Thyroid gland (tissue), 4 donors: ENCODE measurements around the gene CCDC126.

Experiments
- POLR2A ChIP-seq, 2 donors: fragments of 450-650 bp; IDR thresholded peaks; one replicate each; pipeline ENCODE4 v1.6.1; 2017; ENCODE audit warnings: antibody characterized with exemption in 2 of 2, mild to moderate bottlenecking in 2 of 2, moderate library complexity in 1 of 2
- TF ChIP-seq, protein P1 (sequence below), 6 experiments: fragments of 200-600 bp in 3 of 6; fragments of 450-650 bp in 3 of 6; sonication (generic) in 3 of 6; IDR thresholded peaks; one replicate each; pipeline ENCODE4 v1.5.1; 2016 to 2019; ENCODE audit warnings: antibody characterized with exemption in 6 of 6, mild to moderate bottlenecking in 2 of 6, inconsistent platforms in 1 of 6, moderate library complexity in 1 of 6

- TF ChIP-seq, protein P1, sequence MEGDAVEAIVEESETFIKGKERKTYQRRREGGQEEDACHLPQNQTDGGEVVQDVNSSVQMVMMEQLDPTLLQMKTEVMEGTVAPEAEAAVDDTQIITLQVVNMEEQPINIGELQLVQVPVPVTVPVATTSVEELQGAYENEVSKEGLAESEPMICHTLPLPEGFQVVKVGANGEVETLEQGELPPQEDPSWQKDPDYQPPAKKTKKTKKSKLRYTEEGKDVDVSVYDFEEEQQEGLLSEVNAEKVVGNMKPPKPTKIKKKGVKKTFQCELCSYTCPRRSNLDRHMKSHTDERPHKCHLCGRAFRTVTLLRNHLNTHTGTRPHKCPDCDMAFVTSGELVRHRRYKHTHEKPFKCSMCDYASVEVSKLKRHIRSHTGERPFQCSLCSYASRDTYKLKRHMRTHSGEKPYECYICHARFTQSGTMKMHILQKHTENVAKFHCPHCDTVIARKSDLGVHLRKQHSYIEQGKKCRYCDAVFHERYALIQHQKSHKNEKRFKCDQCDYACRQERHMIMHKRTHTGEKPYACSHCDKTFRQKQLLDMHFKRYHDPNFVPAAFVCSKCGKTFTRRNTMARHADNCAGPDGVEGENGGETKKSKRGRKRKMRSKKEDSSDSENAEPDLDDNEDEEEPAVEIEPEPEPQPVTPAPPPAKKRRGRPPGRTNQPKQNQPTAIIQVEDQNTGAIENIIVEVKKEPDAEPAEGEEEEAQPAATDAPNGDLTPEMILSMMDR (IDR thresholded peaks at IDR 0.05), result no peak
- TF ChIP-seq POLR2A (IDR thresholded peaks at IDR 0.05), result no peak
These were observed 2.1 kb upstream of the CCDC126 start for GRCh38 chr7:23594879-23595604.
